Measurements from ENCODE around the gene CFAP410.

DNA sequence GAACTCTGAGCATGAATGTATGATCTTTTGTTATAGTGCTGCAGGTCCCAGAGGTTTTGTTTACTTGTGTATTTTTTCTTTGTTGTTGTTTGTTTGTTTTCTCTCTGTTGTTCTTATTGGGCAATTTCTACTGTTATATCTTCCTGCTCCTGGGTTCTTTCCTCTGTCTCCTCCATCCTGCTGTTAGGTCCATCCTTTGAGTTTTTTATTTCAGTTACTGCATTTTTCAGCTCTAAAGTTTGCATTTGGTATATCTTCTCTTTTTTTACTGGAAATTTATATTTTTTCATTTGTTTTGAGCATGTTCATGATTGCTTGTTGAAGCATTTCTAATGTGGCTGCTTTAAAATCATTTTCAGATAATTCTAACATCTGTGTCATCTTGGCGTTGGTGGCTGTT lies 24.1 kb upstream of the CFAP410 start:
- no peak for TF ChIP-seq TOX (CRISPR knock-in tag; IDR thresholded peaks at IDR 0.05; ENCODE audit: borderline replicate concordance)
- TF ChIP-seq, protein P1, sequence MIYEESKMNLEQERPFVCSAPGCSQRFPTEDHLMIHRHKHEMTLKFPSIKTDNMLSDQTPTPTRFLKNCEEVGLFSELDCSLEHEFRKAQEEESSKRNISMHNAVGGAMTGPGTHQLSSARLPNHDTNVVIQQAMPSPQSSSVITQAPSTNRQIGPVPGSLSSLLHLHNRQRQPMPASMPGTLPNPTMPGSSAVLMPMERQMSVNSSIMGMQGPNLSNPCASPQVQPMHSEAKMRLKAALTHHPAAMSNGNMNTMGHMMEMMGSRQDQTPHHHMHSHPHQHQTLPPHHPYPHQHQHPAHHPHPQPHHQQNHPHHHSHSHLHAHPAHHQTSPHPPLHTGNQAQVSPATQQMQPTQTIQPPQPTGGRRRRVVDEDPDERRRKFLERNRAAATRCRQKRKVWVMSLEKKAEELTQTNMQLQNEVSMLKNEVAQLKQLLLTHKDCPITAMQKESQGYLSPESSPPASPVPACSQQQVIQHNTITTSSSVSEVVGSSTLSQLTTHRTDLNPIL (CRISPR knock-in tag; IDR thresholded peaks at IDR 0.05; ENCODE audit: low read depth): no peak
- no peak for TF ChIP-seq ZNF565 (CRISPR knock-in tag; conservative IDR thresholded peaks at IDR 0.05; ENCODE audit: low read depth)
- no peak for TF ChIP-seq ZFP3 (CRISPR knock-in tag; IDR thresholded peaks at IDR 0.05)
- TF ChIP-seq RARB (CRISPR knock-in tag; IDR thresholded peaks at IDR 0.05): no peak
- no peak for TF ChIP-seq ESRRG (CRISPR knock-in tag; IDR thresholded peaks at IDR 0.05)
- no peak for TF ChIP-seq ZC3H10 (CRISPR knock-in tag; IDR thresholded peaks at IDR 0.05)
- TF ChIP-seq, protein P2, sequence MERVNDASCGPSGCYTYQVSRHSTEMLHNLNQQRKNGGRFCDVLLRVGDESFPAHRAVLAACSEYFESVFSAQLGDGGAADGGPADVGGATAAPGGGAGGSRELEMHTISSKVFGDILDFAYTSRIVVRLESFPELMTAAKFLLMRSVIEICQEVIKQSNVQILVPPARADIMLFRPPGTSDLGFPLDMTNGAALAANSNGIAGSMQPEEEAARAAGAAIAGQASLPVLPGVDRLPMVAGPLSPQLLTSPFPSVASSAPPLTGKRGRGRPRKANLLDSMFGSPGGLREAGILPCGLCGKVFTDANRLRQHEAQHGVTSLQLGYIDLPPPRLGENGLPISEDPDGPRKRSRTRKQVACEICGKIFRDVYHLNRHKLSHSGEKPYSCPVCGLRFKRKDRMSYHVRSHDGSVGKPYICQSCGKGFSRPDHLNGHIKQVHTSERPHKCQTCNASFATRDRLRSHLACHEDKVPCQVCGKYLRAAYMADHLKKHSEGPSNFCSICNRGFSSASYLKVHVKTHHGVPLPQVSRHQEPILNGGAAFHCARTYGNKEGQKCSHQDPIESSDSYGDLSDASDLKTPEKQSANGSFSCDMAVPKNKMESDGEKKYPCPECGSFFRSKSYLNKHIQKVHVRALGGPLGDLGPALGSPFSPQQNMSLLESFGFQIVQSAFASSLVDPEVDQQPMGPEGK (CRISPR knock-in tag; IDR thresholded peaks at IDR 0.05; ENCODE audit: borderline replicate concordance): no peak
- TF ChIP-seq SNAI2 (CRISPR knock-in tag; IDR thresholded peaks at IDR 0.05): no peak
- no peak for TF ChIP-seq ARNTL (CRISPR knock-in tag; IDR thresholded peaks at IDR 0.05; ENCODE audit: borderline replicate concordance, low read depth)
- no peak for TF ChIP-seq BACH2 (CRISPR knock-in tag; IDR thresholded peaks at IDR 0.05; ENCODE audit: borderline replicate concordance)
